ENCODE measurements around the gene CDC40. TPM values are rescaled to one million over a fixed set of nuclear protein-coding genes. Genes with fewer than 3 reads are reported as not detected.

CDC40 gene
- total and polyA plus RNA-seq, 10 of the 15 experiments (the other 5 are each of a cell fraction or from before 2014, with no cell fraction given): 20.1 to 35.5 (median 26.1) TPM

- H2AFZ ChIP-seq (ENCODE audit: control insufficient read depth, low read depth, low read length): no peak overlapping the region
- no peak overlapping the region for H3K4me2 ChIP-seq (ENCODE audit: control insufficient read depth, insufficient read depth)
- SMC1A ChIA-PET (ENCODE audit: uncharacterized antibody, unreplicated experiment): interaction anchor here (0.5 to 1.5 kb wide), 2 partner anchors 22 to 997 kb away, joined by 3 read pairs; no protein-coding TSS in a partner anchor
- RAD21 ChIA-PET (ENCODE audit: unreplicated experiment): no interaction called here
- H3K9me3 ChIP-seq (replicated peaks; ENCODE audit: control insufficient read depth, insufficient read depth, low read length): no peaks in the 10 kb centered on the region
- H3K79me2 ChIP-seq (ENCODE audit: control insufficient read depth, insufficient read depth, low read length): no peaks in the 10 kb centered on the region
- no peak overlapping the region for H3K9ac ChIP-seq (ENCODE audit: control insufficient read depth, insufficient read depth, low read length)
- POLR2A ChIA-PET: no interaction called here
- intact Hi-C loops (cut with micrococcal nuclease; ENCODE audit: unreplicated experiment): no loop called here
- ATAC-seq (peak; percentile 54), DNase-seq (ENCODE audit: low read depth, low spot score) (peak; percentile 3), FAIRE-seq (no peak)
- H3K27me3 ChIP-seq (replicated peaks in 1 of 2; ENCODE audit: control insufficient read depth in 2 of 2, insufficient read depth in 2 of 2, low read length in 1 of 2): no peaks in the 10 kb centered on the region
- no peaks in the 10 kb centered on the region for H3K36me3 ChIP-seq (ENCODE audit: control insufficient read depth in 2 of 2, insufficient read depth in 2 of 2, low read length in 1 of 2)
- 0% methylated on average over 3 of the region's 3 CpGs for WGBS (ENCODE audit: insufficient coverage, insufficient replicate concordance, low lambda C conversion rate, missing lambda C conversion rate)
- no peaks in the 10 kb centered on the region for H3K4me1 ChIP-seq (ENCODE audit: control insufficient read depth, insufficient read depth, low read length)
- no TSS peak for BruUV-seq (replicated peaks)
- no peak overlapping the region for H3K4me3 ChIP-seq
- H4K20me1 ChIP-seq (ENCODE audit: control insufficient read depth, insufficient read depth): no peaks in the 10 kb centered on the region
- in situ Hi-C loops (cut with MboI): no loop called here
- TF ChIP-seq ATF2 (IDR thresholded peaks at IDR 0.05; ENCODE audit: low read length) (0 out of 2 replicates have a peak, but pooled peaks have one; percentile 35), CHD1 (IDR thresholded peaks at IDR 0.05; ENCODE audit: low read depth, low read length) (no peak), NFYB (IDR thresholded peaks at IDR 0.05; ENCODE audit: insufficient read depth, low read depth, low read length) (no peak), CBX5 (IDR thresholded peaks at IDR 0.05; ENCODE audit: low read depth) (no peak), CREB1 (IDR thresholded peaks at IDR 0.05; ENCODE audit: low read depth) (peak; percentile 44; the same call in 1 of the 2 replicates), SUPT20H (IDR thresholded peaks at IDR 0.05; ENCODE audit: borderline replicate concordance, control insufficient read depth, low read depth, low read length) (no peak), RUNX3 (IDR thresholded peaks at IDR 0.05; ENCODE audit: low read length) (peak; percentile 37), IRF4 (IDR thresholded peaks at IDR 0.05; ENCODE audit: low read depth, low read length) (peak; percentile 61; the same call in 1 of the 2 replicates), EED (IDR thresholded peaks at IDR 0.05; ENCODE audit: low read depth) (no peak), RAD51 (IDR thresholded peaks at IDR 0.05) (no peak), ZNF687 (IDR thresholded peaks at IDR 0.05) (no peak), IRF5 (IDR thresholded peaks at IDR 0.05; ENCODE audit: borderline replicate concordance) (no peak), JUNB (IDR thresholded peaks at IDR 0.05) (peak; percentile 76), YY1 (IDR thresholded peaks at IDR 0.05; ENCODE audit: low read depth, low read length) (no peak)
- CTCF ChIA-PET: no interaction called here
- no peak overlapping the region for H3K27ac ChIP-seq (ENCODE audit: control insufficient read depth, insufficient read depth)
These were observed 85.0 kb downstream of the CDC40 start for GRCh38 chr6:110265273-110265672.
